HG03025 (cell line): ENCODE results near the gene SH3D21.
A peak's percentile ranks its signal among the peaks of the same experiment; 100 is the strongest.

Source experiments
- ATAC-seq: cut with Tn5 transposase; IDR thresholded peaks from one replicate; pipeline ENCODE4 v1.9.1; 2021; ENCODE audit warnings: mild to moderate bottlenecking, moderate library complexity; ENCODE audit not compliant: unreplicated experiment, low FRiP score

The SH3D21 gene

DNA sequence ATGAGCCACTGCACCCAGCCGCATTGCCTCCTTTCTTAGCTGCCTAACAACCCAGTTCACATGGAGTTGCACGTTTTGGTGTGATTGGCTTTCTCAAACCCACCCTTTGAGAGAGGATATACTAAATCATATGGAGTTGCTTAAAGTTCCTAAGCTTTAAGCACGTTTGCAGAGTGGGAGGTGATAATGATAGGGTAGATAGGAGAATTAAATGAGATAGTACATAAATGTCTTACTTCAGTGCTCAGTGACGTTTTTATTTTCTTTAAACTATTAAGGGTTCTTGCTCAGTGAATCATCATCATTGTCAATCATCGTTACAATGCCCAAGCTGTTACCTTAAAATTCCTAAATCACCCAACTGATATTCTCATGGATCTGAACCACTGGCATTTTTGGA lies 2.9 kb upstream of the SH3D21 start:
- ATAC-seq = no peak

- ATAC-seq = no peak
Measured at GRCh38 chr1:36303650-36304360, 2.4 kb upstream of the SH3D21 start.

DNA sequence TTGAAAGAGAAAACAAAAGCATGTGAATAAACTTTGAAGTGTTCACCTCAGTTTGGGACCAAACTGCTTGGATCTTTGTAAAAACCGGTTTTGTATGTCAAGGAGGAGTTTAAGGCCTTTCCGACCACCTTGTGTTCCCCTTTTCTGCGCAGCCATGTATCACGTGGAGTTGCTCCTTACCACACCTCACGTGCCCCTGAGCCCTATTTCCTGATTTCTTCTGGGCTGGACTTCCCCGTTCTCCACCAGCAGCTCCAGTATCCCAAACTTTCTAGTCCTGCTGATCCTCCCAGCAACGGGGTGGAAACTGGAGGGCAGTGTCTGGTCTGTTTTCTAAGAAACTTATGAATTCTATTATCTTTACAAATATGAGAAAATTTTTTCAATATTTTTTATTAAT lies 1.6 kb upstream of the SH3D21 start:
- ATAC-seq = no peak

DNA sequence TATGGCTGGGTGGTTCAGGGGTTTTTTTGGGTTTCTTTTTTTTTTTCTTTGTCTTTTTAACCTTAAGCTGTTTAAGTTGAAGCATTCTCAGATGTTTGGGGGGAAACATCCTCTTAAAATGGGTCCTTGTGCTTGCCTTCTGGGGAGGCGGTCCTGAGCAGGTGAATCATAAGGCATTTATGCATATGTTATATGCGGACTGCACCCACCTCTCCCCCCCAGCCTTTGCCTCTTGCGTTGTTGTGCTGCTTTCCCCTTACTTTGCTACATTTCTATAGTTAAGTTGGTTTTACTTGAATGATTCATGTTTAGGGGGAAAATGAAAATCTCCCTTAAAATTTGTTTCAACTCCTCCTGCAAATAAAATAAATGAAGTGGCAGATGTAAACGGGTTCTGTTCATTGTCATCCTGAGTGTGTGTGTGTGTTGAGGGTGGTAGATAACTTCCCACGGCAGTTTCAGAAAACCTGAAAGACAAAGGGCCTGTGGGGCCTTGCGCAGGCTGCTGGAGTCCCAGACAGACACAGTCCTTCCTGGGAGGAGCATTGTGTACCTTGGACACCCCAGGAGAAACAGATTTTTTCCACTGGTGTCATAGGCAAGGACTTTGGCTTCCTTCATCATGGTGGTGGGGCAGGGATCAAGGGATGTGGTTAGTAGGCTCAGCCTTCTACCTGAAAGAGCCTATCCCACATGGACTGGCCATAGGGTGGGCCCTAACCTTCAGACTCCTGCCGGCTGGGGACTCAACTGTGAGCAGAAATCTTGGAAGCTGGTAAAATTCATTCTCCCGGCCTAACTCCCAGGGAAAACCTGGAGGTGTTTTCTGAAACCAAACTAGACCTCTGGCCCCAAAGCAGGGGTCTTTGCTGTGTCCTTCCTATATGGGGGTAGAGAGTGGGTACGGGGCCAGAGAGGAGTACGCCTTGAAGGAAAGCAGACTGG lies 926 bp upstream of the SH3D21 start:
- no peak for ATAC-seq

- ATAC-seq = no peak
Measured at GRCh38 chr1:36305915-36306209, 306 bp upstream of the SH3D21 start.

DNA sequence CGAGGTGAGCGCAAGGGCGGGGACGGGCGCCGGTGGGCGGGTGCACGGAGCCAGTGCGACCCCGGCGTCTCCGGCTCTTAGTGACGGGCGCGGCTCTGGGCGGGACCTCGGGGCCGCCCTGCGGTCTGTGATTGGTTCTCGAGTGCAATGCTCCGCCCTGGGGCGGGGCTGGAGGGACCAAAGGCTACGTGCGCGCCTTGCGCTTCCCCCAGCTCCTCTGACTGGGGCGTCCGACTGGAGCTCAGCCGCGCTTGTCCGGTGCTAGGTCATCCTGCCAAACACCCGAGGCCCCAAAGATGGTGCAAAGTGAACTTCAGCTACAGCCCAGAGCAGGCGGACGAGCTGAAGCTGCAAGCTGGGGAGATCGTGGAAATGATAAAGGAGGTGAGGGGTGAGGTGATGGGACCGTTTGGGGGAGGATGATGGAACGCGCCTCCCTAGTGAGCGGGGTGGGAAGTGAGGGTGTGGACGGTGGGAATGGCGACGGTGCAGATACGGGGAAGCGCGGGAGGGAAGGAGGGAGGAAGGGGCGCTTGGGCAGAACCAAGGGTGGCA lies 811 bp downstream of the SH3D21 start:
- ATAC-seq = peak; percentile 92

DNA sequence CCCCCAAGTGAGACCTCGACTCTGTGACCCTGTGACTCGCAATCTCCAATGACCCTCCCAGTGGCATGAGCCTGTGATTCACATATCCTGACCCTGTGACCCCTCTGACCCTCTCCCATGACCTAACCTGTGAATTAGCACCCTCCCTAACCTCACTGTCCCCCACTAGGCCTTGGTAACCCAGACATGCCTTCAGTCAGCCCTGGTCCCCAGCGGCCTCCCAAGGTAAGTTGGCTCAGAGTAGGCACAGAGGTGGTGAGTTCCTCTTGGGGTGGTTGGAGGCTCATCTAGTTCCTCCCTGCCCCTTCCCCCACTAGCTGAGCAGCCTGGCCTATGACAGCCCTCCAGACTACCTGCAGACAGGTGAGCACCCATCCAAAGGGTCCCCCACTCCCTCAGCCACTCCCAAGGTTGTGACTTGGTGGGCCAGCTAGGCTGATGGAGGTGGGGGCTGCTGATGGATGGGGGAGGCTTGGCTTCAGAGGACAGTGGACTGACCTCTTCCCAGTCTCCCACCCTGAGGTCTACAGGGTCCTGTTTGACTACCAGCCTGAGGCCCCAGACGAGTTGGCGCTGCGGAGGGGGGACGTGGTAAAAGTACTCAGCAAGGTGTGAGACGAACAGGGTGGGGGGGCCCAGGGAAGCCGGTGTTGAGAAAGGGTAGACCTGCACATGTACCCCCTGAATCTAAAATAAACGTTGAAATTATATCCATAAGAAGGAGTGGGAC lies 1.6 kb downstream of the SH3D21 start:
- ATAC-seq = no peak

DNA sequence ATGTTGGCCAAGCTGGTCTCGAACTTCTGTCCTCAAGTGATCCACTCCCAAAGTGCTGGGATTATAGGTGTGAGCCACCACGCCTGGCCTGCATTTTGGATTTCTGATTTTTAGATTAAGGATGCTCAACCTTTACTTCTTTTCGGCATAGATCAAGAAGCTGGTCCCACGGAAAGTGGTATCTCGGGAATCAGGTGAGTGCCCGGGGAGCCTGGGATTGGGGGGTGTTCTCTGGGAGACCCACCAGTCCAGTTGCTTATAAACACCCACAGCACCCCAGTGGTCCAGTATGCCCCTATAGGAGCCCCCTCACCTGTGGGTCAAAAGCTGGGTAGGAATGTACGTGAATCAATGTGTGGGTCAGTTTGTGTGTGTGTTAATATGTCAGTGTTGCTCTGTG lies 3.2 kb downstream of the SH3D21 start:
- ATAC-seq = no peak

GRCh38 chr1:36320291-36320761 lies 14.2 kb downstream of the SH3D21 start:
- ATAC-seq = no peak

DNA sequence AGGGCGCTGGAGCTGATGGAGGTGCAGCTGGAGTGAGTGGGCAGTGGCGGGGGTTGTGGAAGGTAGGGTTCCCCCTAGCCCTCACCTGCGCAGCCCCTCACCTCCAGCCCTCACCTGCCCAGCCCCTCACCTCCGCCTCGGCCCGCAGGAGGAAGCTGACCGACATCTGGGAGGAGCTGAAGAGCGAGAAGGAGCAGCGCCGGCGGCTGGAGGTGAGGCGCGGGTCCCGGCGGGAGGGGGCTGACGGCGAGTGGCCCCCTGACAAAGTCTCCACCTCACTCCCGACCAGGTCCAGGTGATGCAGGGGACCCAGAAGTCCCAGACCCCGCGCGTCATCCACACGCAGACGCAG lies 14.6 kb downstream of the SH3D21 start:
- ATAC-seq = no peak

DNA sequence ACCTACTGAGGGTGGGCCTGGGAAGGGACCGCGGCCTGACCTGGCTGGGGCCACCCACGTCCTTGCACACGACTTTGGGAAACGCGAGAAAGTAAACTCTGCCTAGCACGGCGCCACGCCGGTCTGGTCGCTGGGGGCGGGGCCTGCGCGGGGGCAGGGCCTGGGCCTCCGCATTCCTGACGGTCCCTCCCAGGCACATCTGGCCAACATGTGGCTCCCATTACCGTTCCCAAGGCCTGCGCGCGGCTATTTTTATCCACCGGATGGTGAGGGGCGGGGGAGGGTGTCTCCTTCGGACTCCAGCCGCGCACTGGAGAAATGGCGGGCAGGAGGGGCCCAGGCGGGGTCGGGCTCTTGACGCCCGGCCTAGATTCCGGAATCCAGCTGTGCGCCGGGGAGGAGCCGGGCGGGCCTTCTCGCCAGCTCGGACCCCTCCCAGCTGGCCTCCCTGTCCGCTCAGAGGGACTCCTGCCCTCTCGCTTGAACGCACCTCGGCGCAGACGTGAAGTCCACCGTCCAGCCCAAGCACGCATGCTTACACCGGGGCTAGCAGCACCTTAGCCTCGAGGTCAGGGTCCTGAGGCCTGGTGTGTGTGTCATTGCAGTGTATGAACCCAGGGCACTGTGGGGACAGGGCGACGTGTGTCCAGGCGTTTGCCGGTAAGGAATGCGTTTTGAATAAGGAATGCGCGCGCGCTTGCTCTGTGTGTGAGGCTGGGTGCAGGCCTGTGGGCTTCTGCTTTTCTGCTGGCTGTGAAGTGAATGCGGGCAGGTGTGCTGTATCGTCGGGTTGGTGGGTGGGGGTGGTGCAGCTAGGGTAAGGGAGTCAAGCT lies 15.2 kb downstream of the SH3D21 start:
- ATAC-seq = no peak

- ATAC-seq = no peak
Measured at GRCh38 chr1:36322041-36322785, 16.0 kb downstream of the SH3D21 start.

DNA sequence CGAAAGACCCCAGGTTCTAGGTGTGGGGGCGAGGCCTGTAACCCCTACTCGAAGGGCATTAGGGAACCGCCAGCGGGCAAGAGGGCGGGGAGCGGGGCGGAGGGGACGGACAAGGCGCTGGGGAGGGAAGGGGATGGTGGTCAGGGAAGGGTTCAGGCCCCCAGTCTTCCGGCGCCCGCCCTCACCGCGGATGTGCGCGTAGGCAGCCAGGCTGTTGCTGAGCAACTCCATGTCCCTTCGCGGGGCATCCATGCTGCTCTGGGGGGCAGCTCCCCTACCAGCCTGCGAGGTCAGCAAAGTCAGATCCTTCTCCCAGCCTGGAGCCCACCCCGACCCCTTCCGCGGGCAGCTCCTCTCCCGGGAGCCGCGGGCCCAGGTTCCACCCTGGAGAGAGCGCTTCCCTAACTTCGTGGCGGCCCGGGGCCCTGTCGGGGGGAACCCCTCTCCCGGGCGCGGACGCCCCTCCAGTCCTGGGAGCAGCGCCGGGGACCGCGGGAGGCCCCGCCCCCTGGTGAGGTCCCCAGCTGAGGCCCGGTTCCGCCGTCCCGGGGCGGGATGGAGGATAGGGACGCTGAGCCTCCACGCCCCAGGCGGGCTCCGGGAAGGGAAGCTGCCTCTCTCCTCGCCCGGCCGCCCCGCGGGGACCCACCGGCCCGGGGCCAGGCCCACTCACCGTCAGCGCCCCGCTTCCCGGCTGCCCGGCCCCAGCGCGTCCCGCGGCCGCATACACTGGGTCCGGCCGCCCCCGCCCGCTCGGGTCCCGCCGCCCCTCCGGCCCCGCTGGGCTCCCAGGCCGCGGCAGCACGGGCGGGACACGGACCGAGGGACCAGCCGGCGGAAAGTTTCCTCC lies 16.8 kb downstream of the SH3D21 start:
- ATAC-seq = no peak

DNA sequence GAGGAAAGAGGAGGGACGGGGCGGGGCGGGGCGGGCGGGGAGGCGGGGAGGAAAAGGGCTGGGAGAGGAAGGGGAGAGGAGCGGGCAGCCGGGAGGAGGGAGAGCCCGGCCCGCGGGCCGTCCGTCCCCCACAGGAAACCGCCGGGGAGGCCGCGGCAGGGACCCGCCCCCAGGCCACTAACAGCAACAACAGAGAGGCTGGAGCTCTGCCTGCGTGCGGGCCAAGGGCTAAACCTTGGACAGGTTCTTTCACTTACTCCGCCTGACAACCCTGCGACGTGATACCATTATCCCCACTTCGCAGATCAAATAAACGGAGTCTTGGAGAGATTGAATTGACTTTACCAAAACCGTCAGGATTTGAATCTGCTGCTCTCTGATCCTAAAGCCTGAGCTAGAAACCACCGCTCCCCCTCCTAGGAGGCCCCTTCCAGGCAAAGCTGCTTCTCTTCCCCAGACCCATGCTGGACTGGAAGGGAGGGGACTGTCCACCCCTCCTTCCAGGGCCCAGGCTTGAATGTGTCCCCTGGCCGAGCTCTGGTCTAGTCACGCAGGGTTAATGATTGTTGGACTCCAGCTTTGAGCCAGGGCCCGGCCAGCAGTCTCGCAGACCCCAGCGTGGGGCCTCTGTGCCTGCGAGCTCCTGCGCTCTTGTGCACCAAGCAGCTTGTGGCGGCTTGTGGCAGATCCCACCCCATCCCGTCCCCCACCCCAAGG lies 17.6 kb downstream of the SH3D21 start, which contains the start of gene EVA1B:
Gene EVA1B (minus strand): TSS at position 10 of the 717 bp plus-strand sequence. CDS start 608 bp downstream, outside the sequence.
- no peak for ATAC-seq

DNA sequence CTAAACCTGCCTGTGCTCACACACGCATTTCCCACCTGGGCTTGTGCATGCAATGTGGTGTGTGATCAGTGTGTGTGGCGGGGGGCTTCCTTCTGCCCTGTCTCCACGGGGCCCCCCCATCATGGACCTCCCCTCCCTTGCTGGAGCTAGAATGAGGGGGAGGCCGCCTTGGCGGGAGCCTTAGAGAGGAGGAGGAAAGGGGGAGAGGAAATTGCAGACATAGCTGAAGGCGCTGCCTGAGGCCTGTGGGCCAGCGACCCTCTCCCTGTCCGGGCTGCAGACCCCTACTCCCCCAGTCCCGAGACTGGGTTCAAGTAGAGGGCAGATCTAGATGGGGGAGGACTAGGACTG lies 18.2 kb downstream of the SH3D21 start:
- ATAC-seq = no peak

DNA sequence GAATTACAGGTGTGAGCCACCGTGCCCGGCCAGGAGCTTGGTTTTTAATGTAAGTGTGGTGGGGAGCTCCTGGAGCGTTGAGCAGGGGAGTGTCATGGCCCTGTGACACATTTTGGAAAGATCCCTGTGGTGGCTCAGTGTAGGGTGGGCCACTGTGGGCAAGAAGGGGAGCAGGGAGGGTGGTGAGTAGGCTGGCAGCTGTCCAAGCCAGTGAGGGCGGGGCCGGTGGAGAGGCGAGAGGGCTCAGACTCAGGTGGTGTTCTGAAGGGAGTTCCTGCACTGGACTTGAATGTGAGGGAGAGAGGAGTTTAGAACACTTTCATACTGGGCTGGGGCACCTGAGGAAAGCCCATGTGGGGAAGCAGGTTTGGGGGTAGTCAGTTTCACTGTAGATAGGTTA lies 20.3 kb downstream of the SH3D21 start:
- no peak for ATAC-seq

DNA sequence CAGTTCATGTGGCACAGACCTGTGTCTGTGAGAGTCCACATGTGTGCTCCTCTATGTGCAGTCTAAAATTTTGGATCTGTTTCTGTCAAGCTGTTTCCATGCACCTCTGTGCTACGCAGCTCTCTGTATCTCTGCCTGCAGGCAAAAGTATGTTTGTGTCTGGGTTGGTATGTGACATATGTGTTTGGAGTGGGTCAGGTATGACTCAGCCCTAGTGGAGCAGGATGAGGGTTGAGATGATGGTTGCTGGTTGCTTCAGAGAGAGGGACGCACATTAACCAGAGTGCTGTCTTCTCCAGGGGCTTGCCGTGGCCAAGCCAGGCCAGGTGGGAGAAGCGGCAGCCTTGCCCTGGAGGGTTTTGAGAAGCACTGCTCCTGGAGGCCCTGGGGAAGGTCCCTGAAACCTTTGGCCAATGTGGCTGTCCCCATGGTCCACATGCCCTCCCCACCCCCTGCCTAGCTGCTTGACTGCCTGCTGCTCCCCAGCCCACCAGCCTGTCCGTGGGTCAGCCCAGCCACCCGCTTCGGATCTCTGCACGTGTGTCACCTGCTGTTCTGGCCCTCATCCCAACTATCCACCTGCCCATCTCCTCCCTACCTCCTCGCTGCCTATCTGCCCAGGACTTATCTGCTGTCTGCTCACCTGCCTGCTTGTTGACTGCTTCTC lies 21.4 kb downstream of the SH3D21 start:
- no peak for ATAC-seq
